Ovary (tissue), 3 donors: ENCODE measurements around the gene GPR27.

Experiments used
- CTCF ChIP-seq, 3 donors: fragments of 450-650 bp in 2 of 3; fragments of 200-600 bp in 1 of 3; IDR thresholded peaks; one replicate each; pipeline versions ENCODE4 v1.5.1 to v1.8.0; 2016 to 2022; ENCODE audit warnings: antibody characterized with exemption in 3 of 3, mild to moderate bottlenecking in 1 of 3
- POLR2A ChIP-seq: fragments of 450-650 bp; IDR thresholded peaks from one replicate; pipeline ENCODE4 v1.6.1; 2017; ENCODE audit warnings: antibody characterized with exemption, mild to moderate bottlenecking, moderate library complexity
- donor health status: DM: no; HTN: no; CAD: no.

GRCh38 chr3:71751602-71752001 is 2.1 kb upstream of the GPR27 start:
- TF ChIP-seq POLR2A (no peak), CTCF (IDR thresholded peaks at IDR 0.05) (no peak)
